Breast epithelium (tissue), 3 donors: Measurements from ENCODE around the gene CD2.

Experiments
- POLR2A ChIP-seq: fragments of 450-650 bp; IDR thresholded peaks from one replicate; pipeline ENCODE4 v1.6.1; 2016; ENCODE audit warnings: antibody characterized with exemption, mild to moderate bottlenecking, moderate library complexity
- TF ChIP-seq, protein P1 (sequence below), 3 donors: fragments of 450-650 bp; IDR thresholded peaks; one replicate each; pipeline ENCODE4 v1.5.1; 2016 to 2017; ENCODE audit warnings: antibody characterized with exemption in 3 of 3, mild to moderate bottlenecking in 3 of 3, moderate library complexity in 3 of 3

DNA sequence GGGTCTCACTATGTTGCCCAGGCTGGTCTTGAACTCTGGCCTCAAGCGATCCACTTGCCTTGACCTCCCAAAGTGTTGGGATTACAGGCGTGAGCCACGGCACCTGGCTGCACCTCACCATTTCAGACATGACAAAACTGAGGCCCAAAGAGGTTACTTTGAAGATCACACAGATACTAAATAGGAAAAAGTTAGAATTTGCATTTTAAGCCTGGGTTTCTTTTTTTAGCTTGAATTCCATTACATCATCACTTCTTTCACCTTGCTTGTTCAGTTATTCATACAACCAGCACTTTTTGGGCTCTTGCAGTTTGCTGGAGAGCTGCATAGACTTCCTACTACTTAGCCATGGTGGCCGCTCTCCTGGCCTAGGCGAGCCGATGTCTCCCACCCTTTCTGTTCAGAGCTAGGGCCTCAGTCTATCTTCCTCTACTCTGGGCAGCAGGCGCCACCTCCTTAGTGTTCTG, 16.3 kb upstream of the CD2 start:
- TF ChIP-seq POLR2A: no peak
- TF ChIP-seq, protein P1, sequence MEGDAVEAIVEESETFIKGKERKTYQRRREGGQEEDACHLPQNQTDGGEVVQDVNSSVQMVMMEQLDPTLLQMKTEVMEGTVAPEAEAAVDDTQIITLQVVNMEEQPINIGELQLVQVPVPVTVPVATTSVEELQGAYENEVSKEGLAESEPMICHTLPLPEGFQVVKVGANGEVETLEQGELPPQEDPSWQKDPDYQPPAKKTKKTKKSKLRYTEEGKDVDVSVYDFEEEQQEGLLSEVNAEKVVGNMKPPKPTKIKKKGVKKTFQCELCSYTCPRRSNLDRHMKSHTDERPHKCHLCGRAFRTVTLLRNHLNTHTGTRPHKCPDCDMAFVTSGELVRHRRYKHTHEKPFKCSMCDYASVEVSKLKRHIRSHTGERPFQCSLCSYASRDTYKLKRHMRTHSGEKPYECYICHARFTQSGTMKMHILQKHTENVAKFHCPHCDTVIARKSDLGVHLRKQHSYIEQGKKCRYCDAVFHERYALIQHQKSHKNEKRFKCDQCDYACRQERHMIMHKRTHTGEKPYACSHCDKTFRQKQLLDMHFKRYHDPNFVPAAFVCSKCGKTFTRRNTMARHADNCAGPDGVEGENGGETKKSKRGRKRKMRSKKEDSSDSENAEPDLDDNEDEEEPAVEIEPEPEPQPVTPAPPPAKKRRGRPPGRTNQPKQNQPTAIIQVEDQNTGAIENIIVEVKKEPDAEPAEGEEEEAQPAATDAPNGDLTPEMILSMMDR (IDR thresholded peaks at IDR 0.05): no peak
